ENCODE results near the gene AP5S1.

- TF ChIP-seq CTCF (IDR thresholded peaks at IDR 0.05) (no peak), POLR2A (IDR thresholded peaks at IDR 0.05) (no peak)
These were observed 23.7 kb upstream of the AP5S1 start for GRCh38 chr20:3796477-3797225.
